ENCODE data around the gene GJB4.
"Not testable (repeated sequence)": the region's sequence is repeated elsewhere in the genome, so short reads cannot be mapped to it uniquely, and the experiment has no call there.

GJB4 gene

GRCh38 chr1:34746785-34747637 is 12.5 kb upstream of the GJB4 start:
- no peak for DNase-seq

- no peak for DNase-seq
Measured at GRCh38 chr1:34747638-34747941, 11.9 kb upstream of the GJB4 start.

GRCh38 chr1:34749992-34750391 is 9.5 kb upstream of the GJB4 start:
- no peak for DNase-seq

GRCh38 chr1:34750610-34751009 is 8.9 kb upstream of the GJB4 start:
- DNase-seq, result no peak

GRCh38 chr1:34753163-34753562 is 6.4 kb upstream of the GJB4 start:
- no peak for DNase-seq

- no peak for DNase-seq
Measured at GRCh38 chr1:34754964-34755637, 4.4 kb upstream of the GJB4 start, which contains the start of gene GJB5. TSS of gene GJB5 (plus strand) at chr1:34755047. CDS start at chr1:34757331, 2,284 bp downstream.

GRCh38 chr1:34755961-34756360 is 3.6 kb upstream of the GJB4 start:
- no peak for DNase-seq

GRCh38 chr1:34757386-34757785 is 2.2 kb upstream of the GJB4 start:
- no peak for DNase-seq

- DNase-seq, result no peak
Measured at GRCh38 chr1:34758751-34759150, 789 bp upstream of the GJB4 start.

GRCh38 chr1:34761176-34761761 is 1.7 kb downstream of the GJB4 start:
- no peak for DNase-seq

- DNase-seq, result no peak
Measured at GRCh38 chr1:34761776-34762307, 2.3 kb downstream of the GJB4 start.

- no peak for DNase-seq
Measured at GRCh38 chr1:34762474-34763141, 3.1 kb downstream of the GJB4 start.

GRCh38 chr1:34763142-34763781 is 3.7 kb downstream of the GJB4 start:
- no peak for DNase-seq

- DNase-seq, result no peak
Measured at GRCh38 chr1:34768856-34769255, 9.3 kb downstream of the GJB4 start.

GRCh38 chr1:34770891-34771504 is 11.5 kb downstream of the GJB4 start:
- DNase-seq, result no peak

GRCh38 chr1:34771573-34772371 is 12.2 kb downstream of the GJB4 start:
- no peak for DNase-seq

- DNase-seq, result not testable (repeated sequence)
Measured at GRCh38 chr1:34773114-34773513, 13.6 kb downstream of the GJB4 start.

GRCh38 chr1:34774957-34775356 is 15.4 kb downstream of the GJB4 start:
- no peak for DNase-seq

- no peak for DNase-seq
Measured at GRCh38 chr1:34776911-34777310, 17.4 kb downstream of the GJB4 start.

GRCh38 chr1:34777519-34778321 is 18.2 kb downstream of the GJB4 start:
- DNase-seq, result no peak

GRCh38 chr1:34778381-34778780 is 18.8 kb downstream of the GJB4 start:
- DNase-seq, result no peak
